ENCODE data around the gene DUS1L.
A peak's percentile ranks its signal among the peaks of the same experiment; 100 is the strongest.

DUS1L gene

DNA sequence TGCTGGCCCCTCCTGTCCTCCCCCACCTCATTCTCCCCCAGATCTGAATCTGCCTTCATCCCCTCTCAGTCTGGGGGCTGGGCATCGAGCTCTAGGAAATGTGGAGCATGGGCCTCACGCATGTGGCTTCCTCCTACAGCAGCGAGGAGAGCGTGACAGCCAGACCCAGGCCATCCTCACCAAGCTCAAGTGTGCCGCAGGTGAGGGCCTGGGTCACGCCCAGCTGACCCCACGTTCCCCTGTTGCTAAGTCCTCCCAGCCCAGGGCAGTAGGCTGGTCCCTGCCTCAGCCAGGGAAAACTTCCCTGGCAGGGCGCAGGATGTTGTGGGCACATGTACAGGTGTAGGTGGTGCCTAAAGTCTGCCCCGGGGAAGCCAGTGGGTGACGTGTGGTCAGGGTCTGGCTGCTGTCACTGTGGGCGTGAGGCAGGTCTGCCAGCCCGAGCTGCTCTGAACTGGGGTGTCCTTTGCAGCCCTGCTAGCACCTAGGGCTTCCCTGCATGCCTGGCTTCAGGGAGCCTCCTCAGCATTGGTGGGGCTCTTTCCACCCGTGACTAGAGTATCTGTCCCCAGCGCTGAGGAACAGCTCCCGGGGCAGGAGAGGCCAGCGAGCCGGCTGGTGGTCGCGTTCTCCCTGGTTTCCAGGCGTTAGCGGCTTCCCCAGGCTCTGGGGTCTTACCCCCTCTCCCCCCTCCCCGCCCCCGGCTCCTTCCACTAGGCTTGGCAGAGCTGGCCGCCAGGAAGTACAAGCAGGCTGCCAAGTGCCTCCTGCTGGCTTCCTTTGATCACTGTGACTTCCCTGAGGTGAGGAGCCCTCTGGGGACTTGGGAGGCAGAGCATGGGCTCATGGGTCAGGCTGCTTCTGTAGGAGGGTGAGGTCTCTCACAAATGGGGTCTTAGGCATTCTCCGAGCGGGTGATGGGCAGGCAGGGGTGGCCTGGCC, 10.3 kb downstream of the DUS1L start:
- no peak for DNase-seq

DNA sequence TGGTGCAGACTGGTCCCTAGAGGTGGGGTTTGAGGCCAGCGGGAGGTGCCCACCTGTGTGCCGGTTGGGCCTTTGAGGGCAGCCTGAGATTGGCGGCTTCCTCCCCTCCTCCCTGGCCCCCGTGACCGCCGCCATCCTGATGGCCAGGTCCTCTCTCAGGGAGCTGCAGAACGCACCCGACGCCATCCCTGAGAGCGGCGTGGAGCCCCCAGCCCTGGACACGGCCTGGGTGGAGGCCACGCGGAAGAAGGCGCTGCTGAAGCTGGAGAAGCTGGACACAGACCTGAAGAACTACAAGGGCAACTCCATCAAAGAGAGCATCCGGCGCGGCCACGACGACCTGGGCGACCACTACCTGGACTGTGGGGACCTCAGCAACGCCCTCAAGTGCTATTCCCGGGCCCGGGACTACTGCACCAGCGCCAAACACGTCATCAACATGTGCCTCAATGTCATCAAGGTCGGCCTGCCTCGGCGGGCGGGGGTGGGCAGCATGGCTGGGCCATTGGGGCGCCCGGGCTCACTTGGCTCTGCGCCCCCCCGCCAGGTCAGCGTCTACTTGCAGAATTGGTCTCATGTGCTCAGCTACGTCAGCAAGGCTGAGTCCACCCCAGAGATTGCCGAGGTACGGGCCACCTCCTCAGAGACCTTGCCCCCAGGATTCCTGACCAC, 11.1 kb downstream of the DUS1L start:
- no peak for DNase-seq

DNA sequence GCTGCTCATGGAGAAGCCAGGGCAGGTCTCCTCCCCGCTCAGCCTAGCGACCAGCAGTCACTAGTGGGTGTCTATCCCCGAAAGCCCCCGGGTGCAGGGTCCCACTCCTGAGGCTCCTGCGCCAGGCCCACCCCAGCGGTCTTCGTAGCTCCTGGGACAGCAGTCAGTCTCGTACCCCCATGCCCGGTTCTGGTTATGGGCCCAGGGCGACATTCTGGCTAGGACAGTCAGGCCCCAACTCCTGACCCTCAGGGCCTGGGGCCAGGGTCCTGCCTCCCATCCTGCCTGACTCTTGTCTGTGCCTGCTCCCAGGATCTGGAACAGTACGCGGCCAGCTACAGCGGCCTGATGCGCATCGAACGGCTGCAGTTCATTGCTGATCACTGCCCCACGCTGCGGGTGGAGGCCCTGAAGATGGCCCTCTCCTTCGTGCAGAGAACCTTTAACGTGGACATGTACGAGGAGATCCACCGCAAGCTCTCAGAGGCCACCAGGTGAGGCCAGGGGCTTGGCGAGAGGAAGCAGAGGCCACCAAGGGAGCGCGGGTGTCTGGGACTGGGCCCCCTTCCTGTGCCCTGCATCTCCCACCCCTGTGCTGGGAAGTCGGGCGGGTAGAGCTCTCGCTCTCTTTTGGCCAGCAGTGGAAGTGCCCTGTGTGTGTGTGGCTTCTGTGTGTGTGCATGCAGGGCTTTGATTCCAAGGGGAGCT, 11.9 kb downstream of the DUS1L start:
- DNase-seq, result no peak

DNA sequence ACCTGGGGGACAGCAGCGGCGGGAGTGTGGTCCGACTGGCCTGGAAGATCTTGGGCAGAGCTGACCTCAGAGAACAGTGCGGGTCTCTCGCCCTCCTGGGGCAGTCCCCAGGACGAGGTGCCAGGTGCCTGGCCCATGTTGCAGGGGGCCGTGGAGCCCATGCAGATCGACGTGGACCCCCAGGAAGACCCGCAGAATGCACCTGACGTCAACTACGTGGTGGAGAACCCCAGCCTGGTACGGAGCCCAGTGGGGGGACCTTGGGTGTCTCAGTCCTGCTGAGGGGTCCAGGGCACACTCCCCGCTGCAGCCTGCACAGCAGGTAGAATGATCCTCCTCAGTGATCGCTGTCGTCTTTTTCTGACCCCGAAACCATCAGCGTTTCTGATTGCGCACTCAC, 12.5 kb downstream of the DUS1L start:
- no peak for DNase-seq

DNA sequence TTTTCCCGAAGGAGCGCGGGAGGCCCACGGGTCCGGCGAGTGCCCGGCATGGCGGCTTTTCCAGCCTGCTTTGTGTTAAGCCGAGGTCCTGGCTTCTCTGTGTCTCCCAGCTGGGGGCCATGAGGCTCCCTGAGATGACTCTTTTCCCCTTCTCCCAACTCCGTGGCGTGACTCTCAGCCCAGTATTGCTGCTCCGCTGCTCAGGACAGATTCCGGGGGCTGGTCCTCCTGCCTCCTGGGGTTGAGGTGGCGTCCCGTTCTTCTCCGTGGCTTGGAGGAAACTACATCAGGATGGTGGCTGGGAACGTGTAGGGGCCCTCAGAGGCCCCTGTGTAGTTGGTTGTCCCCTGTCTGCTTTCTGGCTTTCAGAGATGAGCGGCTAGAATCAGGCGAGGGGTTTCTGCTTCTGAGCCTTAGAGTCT, 13.0 kb downstream of the DUS1L start:
- DNase-seq, result no peak

DNA sequence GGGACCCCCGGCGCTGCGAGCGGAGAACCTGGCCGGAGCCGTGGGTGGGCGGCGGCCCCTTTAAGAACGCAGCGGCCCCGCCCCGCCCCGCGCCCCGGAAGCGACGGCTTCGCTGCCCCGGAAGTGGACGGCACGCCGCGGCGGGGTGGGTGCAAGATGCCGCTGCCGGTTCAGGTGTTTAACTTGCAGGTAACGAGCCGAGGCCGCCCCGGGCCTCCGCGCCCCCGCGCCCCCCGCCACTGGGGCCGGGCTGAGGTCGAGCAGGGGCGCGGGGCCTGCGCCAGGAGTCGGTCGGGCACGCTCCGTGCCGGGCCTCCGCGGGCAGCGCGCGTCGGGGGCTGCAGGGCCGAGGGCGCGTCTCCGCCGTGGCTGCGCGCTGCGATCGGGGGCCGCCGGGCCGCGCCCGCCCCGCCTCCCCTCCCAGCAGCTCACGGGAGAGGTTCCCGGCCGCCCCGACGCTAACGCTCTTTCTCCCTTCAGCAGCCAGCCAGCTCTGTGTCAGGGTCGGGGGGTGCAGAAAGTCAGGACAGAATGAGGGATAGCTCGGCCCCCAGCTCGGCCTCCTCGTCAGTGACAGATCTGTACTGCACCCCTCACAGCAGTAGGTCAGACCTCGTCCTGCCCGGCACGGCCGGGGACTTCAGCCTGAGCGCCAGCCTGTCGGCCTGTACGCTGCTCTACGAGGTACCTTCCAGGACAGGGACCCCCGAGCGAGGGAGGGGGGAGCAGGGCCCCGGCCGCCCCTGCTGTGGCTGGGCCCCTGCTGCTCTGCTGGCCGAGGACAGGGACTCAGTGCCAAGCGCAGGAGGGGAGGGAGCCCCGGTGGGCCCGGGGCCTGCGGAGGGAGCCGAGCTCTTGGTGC, 13.6 kb downstream of the DUS1L start, which contains the start of the genes GPS1 and RFNG:
Gene GPS1 (plus strand): TSS at position 123 of the 862 bp plus-strand sequence. CDS start 34 bp downstream, at position 157.
Gene RFNG (minus strand): TSS at position 36 of the 862 bp plus-strand sequence. CDS start 45 bp downstream, outside the sequence.
- no peak for DNase-seq

DNA sequence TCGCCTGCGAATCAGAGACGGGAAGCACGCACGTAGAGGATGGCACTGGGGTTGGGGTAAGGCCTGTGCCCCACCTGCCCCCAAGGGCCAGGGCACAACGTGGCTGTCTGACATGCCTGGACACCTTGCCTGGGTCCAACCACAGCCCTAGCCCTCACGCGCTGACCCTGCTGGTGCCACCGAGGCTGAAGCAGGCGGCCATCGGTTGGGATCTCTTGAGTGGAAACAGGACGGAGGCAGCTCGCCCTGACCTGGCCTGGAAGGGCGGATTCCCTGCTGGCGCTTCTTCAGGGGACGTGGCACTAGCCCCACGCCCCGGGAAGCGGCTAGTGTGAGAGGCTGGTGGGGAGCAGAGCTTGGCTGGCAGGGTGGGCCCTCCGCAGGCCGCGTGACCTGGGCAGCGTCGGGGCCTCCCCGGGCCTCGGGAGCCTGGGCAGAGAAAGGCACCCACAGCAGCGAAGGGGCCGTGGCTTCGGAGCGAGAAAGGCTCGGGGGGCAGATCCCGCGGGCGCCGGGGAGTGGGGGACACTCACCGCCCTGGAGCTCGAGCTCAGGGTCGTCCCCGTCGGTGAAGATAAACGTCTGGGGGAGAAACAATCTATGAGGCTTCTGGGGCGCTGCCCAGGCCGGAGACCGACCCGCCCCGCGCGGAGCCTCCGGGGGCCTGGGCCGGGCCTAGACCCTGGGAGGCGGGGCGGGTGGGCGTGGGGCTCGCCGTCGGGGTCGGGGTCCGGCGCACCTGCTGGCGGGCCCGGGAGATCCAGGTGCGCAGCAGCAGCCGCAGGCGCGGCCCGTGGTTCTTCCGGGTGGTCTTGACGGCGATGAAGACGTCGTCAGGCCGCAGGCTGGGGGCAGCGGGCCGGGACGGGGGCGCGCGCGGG, 14.6 kb downstream of the DUS1L start:
- no peak for DNase-seq

DNA sequence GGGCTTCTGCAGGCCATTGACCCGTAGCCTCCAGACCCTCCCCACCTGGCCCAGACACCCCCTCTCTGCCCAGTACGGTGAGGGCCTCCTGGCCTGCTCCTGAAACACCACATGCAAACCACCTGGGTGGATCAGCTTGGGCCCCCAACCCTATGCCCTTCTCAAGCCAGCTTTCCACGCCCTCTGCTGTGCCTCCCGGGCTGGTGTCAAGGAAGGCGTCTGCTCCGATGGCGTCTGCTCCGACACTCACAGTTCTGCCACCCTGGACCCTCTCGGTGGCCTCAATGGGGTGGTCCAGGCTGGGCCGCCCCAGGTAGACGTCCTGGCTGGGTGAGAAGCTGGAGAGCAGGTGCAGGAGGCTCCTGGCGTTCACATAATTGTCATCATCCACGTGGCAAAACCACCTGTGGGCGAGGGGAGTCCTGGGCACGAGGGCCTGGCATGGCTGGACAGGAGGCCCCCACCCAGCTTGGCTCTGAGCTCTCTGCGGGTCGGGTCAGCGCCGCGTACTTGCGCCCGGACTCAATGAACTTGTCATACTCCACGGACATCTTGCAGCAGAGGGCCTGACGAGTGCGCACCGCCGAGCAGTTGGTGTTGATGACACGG, 15.3 kb downstream of the DUS1L start:
- DNase-seq, result no peak

DNA sequence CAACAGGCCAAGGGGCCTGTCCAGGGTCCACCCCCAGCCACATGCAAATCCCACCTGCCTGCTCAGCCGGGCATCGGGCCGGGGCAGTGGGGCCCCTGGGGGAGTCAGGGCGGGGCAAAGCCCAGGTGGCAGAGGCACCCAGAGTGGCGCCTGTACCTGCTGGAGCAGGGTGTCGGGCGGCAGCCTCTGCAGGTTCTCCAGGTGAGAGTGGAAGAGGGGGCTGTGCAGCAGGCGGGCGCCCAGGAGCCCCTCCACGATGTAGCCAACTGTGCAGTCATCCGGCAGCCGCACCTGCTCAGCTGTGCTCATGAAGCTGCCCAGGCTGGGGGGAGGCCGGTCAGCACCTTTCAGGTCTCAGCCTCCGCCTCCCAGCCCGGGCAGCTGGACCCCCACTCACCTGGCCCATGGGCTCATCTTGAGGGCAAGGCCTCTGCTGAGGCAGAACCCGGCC, 16.1 kb downstream of the DUS1L start:
- DNase-seq, result no peak

DNA sequence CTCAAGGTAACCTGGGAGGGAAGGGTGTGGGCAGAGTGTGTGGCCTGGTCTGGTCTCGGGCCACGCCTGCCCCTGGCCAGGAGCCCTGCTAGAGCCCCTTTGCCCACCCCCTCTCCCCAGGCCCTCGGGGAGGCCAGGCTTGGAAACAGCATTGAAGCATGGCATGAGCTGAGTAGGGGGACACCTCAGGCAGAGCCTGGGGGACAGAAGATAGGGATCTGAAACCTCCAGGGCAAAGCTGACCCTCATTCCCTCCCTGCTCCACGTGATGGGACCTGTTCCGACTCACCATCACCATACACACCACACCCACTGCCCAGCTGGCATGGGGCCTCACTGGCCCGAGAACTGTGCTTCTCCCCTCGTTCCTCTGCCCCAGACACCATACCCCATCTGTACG, 16.5 kb downstream of the DUS1L start:
- no peak for DNase-seq

DNA sequence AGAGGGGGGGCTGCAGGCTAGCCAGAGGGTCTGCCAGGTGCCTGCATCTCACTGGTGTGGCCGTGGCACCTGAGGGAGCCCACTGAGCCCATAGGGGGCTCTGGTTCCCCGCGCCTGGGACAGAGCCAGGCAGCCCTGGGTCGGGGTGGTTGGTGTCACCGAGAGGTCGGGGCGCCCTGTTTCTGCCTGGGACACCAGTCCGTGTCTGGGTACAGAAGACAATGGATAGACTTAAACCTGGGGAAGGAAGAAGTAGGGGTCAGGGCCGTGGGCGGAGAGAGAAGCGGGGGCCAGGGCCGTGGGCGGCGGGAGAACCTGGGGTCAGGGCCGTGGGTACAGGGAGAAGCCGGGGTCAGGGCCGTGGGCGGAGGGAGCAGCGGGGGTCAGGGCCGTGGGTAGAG, 17.0 kb downstream of the DUS1L start:
- no peak for DNase-seq

DNA sequence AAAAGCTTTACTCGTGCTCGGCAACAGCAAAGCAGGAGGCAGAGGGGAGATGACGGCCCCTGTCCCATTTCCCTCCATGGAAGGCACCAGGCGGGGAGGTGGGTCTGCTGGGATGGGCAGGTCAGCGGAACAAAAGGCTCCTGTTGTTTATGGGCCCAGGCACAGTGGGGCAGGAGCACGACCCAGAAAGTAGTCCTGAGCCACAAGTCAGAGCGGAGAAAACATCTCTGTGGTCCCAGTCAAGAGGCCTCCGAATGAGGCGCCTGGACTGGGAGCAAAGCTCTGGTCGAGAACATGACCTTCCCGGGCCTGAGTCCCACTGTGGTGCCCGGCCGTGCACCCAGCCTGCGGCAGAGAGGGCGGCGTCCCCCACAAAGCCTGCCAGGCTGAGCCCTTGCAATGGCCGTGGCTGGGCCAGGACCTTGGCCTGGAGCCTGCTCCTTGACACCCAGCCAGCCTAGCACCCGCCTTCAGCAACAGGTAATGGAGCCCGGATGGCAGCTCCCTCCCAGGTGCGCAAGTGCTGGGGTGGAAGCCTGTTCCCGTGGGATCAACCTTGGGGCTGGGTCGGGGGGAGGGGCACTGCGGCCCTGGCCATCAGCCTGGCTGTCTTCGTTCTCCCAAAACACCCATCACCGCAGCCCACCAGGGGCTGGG, 17.6 kb downstream of the DUS1L start:
- no peak for DNase-seq

DNA sequence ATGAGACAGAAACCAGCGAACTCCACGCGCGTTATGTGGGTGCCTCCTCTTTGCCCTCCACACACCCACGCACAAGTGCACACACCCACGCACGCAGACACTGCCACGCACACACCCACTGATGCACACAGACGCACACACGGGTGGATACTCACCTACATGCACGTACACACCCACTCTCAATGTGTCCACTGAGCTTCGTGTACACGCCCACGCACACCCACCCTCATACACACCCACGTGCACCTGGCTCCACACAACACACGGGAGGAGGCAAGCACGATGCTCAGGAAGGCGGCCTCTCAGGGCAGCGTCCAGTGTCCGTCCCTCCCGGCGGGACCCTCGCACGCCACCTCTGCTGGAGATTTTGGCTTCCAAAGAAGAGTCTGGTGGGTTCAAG, 18.2 kb downstream of the DUS1L start:
- DNase-seq, result no peak

DNA sequence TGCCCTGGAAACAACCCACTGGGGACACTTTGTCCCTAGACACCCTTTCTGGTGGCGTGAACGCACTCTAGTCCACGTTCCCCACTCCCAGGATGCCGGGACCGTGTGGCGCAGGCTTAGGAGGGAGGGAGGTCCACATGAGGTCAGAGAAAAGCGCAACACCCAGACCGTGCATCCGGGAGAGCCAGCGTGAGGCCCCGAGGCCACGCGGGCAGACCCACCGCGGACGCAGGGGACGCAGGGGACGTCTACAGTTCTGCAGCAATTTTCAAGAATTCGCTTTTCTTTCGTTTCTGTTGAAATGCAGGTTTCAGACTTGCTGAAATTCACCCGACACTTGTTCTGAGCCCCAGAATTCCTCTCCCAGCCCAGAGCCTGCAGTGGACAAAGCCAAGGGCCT, 18.7 kb downstream of the DUS1L start:
- DNase-seq, result no peak

DNA sequence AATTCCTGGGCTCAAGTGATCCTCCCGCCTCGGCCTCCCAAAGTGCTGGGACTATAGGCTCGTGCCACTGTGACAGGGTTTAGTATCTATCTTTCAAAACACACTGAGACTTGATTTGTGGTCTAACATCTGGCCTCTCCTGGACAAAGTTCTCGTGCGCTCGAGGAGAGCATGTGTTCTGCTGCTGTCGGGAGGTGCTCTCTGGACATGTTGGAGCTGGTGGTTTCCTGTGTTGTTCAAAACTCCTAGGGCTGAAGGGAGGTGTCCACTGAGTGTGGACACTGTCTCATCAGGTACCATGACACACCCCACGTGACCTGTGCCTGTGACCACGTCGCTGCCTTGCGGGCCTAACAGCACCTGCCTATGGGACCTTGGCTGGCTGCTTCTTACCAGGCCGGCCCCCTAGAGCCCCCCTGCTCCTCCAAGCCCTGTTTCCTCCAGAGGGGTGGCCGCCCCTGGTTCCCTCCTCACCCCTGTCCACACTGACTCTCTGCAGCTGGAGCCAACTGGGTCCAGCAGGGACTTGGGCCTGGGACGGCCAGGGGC, 19.6 kb downstream of the DUS1L start:
- no peak for DNase-seq

DNA sequence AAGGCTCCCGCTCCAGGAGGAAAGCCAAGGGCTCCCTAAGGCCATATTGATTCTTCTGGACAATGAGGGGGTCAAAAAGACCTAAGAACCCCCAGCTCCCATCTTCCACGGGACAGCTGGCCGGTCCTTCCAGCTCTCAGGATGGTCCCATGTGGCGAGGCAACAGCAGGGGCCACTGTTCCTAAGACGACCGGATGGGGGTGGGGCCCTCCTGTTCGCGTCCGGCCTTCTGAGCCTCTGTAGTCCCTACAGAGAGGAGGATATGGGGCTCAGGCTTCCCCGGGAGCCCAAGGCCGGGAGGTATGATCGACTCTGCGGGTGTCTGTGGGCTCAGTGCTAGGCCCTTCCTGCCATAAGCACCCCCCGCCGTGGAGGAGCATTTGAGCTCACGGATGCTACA, 22.1 kb downstream of the DUS1L start:
- DNase-seq, result no peak

DNA sequence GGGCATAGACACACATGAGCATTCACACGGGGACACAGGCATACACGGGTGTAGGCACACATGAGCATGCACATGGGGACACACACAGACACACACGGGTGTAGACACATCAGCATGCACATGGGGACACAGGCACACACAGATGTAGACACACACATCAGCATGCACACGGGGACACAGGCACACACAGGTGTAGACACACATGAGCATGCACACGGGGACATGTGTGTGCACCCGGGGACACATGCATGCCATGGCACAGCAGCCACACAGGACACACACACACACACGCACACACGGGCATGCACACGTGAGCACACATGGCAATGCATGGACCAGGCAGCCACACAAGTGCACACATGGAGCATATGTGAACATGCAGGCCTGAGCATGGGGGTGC, 23.0 kb downstream of the DUS1L start:
- no peak for DNase-seq

DNA sequence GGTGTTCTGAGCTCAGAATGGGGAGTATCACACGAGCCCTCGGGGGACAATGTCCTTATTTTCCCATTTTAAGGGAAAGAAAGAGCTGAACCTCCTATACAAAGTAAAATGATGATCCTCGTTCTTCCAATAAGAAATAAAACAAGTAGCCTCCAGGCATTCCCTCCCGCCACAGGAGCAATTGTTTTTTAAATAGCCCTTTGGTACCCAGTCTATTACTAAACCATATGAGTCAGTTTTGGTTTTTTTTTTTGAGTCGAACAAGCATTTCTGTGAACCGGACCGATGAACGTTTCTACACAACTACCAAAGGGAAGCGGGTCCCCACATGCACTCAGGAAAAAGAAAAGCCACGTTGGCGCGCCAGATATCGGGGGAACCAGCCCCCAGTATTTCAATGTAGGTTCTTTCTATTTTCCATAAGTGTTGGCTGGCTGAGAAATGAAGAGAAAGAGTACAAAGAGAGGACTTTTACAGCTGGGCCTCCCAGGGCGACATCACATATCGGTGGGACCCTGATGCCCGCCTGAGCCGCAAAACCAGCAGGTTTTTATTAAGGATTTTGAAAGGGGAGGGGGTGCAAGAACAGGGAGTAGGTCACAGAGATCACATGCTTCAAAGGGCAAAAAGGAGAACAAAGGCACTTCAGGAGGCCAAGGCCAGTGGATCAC, 24.3 kb downstream of the DUS1L start:
- DNase-seq, result peak; percentile 23

DNA sequence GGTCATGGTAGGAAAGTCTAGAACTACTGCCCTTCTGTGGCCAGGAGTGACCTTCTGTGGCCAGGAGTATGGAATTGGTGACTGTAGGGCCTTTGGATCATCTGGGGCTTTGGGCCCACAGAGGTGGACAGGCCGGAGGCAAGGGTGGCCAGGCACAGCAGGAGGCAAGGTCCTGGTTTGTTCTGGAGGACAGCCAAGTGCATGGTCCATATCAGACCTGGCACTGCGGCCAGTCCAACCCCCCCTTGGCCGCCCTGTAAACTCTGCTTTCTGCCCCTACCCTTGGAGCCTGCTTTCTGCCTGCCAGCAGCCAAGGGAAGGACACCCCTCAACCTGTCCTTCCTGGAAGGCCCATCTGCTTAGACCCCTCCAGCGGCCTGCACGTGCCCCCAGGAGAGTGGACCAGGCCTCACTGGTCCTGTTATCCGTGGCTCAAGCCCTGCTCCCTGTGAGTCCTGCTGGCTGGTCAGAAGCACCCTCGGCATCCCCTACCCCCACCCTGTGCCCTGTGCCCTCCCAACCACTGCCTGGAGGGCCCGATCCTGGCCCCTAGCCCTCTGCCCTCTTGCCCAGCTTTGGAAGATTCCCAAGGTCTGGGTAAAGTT, 25.8 kb downstream of the DUS1L start:
- DNase-seq, result no peak
